Activated naive CD4-positive, alpha-beta T cell (primary cell): ENCODE data around the gene TPMT.
A peak's percentile ranks its signal among the peaks of the same experiment; 100 is the strongest.
"Not testable (repeated sequence)": the region's sequence is repeated elsewhere in the genome, so short reads cannot be mapped to it uniquely, and the experiment has no call there.

ENCODE experiments used
- DNase-seq, 4 experiments: peaks; one replicate each; lab custom pipeline; 2025; lab: John Stamatoyannopoulos, UW

The TPMT gene

DNA sequence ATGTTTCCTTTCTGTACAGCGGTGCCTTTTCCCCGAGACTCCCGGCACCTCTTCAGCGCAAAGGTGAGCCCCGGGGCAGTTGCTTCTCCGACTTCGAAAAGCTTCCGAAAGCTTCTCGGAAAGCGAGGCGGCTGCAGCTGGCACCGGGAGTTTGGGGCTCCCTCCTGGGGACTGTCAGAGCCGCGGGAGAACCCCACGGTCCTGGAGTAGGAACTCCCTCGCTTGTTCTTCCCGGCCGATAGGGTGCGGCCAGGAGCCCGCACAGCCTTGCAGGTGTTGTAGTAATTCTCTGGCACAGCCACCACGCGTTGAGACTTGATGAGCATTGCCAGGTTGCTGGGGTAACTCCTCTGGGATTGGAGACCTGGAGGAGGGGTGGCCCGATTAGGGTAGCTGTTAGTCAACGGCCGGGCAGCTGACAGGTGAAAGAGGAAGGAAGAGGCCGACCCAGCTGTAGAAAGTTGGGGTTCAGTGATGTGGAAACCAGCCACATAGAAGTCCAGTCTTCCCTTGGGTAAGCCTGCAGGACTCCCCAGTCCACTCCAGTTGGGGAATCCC is 1.1 kb upstream of the TPMT start:
- DNase-seq, result peak in 2 of 4 experiments; percentile 21

- peak; percentile 96 to 99 (median 97) for DNase-seq
Measured at GRCh38 chr6:18155150-18155863, 430 bp upstream of the TPMT start, which contains the start of gene KDM1B. Gene KDM1B (plus strand): TSS chr6:18155422. CDS start chr6:18159896, 4,474 bp downstream.

DNA sequence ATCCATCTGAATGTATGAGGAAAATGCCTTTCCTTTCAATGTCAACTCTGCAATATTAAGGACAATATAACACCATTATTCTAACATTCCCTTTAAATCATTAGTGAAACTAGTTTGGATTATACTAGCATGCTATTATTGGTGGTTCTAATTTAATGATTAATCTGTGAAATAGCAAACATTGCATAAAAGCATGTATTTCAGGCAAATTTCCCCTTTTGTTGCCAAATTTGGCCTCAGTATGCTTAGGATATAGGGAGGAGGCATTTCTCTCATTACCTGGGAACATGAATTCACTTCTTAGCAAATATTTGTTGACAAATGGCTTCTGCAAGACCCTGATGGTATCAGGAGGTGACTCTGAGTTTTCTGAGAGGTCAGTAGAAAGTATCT is 1.6 kb downstream of the TPMT start:
- no peak for DNase-seq

DNA sequence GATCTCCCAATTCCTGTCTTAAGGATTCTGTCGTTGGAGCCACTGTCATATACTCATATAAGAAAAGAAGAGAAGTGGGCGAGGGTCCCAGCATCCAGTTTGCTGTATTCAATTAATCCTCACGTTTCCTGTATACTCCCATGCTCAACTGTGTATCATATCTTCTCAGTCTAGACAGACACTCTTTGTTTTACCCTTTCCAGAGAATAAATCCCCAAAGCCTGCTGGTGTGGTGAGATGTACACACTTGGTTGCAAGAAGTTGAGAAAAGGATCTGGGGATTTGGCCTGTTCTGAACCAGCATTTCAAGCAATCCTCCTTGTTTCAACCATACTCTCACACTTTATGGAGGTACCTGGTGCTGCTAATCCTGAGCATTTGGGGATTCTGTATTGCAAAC is 3.1 kb downstream of the TPMT start:
- DNase-seq, result no peak

DNA sequence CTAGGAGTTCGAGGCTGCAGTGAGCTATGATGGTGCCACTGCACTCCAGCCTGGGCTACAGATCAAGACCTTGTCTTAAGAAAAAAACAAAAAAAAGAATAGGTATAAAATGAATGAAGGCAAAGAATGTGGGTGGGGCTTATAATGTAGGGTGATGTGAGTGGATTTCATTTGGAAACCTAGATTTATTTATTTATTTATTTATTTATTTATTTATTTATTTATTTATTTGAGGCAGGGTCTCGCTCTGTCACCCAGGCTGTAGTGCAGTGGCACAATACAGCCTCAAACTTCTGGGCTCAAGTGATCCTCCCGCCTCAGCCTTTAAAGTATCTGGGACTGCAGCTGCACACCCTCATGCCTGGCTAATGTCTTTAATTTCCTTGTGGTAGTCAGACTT is 3.5 kb downstream of the TPMT start:
- DNase-seq, result not testable (repeated sequence)

DNA sequence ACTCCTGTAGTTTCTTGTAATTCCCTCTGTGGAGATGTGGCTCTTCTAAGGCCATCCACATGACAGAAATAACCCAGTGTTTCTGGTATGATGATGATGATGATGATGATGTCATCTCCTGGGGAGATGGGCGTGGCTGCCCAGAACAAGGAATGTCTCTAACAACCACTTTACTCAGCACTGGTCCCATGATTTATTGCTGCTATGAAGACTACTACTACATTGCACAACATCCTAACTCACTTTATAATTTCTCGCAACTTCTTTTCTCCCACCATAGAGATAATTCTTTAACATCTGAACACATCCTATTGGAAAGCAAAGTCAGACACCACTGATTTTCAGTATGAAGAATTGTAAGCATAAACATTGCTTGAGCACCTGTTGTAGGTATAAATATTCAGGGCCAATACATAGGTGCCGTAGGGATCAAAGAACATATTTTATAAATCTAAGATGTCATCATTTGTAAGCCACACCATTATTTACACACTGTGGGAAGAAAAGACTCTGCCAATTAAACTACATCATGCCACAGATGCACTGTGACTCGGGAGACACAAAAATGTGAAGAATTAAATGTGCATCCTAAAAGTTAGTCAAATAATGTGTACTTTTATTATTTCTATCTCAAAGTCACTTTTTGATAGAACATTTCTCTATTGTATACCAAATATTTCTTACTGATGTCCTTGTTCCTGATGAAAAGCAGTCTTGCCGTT is 6.4 kb downstream of the TPMT start:
- DNase-seq, result no peak

DNA sequence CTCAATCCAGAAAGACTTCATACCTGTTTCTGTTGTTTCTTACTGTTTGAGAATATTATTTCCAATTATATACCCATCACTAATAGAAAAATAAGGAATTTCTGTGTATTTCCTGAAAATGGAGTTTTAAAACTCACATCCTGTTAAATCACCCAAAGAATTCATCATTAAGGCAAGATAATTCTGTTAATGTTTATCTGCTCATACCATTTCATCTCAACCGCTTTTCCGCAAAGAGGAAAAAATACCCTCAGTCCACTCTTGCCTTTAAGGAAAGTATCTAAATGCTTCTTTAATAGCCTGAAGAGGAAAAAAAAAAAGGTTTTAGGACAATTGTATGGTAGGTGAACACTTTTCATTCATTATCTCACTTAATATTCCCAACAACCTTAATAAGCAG is 7.3 kb downstream of the TPMT start:
- no peak for DNase-seq

- no peak for DNase-seq
Measured at GRCh38 chr6:18147160-18147559, 7.7 kb downstream of the TPMT start.

DNA sequence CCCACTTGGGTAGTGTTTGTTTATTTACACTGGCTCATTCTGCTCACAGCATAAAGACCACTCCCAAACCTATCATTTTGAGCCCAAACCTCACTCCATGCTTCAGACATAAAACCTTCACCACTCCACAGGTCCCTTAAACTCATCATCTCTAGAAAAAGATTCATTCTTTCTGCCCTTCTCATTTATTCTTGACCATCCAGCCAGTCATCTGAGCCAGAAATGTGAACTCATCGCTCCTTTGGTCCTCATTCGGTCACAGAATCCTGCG is 12.4 kb downstream of the TPMT start:
- DNase-seq, result no peak

DNA sequence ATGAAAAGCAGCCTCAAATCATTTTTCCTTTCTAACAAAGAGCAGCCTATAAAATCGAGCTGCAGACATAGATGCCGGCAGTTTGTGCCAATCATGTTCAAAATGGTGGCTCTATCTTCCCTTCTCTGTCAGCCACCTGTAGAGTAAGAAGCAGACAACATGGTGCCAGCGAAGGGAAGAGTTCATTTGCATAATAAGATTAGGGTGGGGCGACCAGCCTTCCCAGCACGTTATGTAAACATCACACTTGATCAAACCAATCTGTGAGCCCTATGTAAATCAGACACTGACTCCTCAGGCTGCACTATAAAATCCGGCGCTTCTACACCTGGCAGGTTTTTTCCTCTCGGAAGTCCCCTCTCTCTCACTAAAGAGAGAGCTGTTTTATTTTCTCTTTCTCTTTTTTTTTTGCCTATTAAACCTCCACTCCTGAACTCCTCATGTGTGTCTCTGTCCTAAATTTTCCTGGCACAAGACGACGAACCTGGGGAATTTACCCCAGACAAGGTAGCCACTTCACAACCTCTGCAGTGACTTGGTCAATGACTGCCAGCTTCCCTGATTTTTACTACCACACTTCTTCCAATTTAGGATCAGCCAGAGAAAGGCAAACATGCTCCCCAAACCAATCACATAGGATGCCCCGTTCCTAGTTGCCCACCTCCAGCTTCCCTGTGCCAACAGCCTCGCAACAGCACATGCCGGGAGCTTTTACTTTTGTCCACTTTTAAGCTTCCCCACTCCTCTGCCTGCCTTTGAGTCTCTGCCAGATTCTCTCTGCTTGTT is 12.9 kb downstream of the TPMT start:
- no peak for DNase-seq

- DNase-seq, result no peak
Measured at GRCh38 chr6:18139935-18140621, 14.8 kb downstream of the TPMT start.

DNA sequence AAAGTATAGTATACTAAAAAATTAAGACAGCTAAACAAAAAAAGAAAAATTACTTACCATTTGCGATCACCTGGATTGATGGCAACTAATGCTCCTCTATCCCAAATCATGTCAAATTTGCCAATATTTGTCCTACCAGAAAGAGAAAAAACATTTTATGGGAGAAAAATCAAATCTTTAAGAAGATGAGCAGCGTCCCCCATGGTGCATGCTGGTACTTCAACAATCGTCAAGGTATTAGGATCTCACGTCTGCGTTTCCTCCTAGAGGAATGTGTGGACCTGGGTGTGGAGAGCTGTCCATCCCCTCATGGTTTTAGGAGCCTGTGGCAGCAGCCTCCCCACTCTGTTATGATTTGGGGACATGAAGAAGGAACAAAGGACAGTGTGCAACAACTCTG is 16.0 kb downstream of the TPMT start:
- DNase-seq, result no peak

- DNase-seq, result no peak
Measured at GRCh38 chr6:18136260-18136659, 18.6 kb downstream of the TPMT start.

DNA sequence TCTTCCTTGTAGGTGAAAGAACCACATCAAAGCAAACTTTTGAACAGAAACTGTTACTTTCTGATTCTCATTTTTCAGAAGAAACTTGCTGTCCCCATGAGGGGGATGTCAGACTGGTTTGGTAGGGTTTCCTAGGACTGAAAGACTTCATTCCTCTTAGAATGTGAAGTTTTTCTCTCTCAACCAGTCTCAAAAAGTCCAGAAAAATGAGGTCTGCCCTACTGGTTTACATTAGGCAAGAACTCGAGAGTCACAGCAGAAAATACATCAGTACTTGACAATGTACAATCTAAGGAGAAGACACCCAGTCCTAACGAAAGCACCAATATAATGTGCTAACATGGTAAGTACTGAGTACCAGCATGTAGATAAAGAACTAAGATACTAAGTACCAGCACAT is 19.7 kb downstream of the TPMT start:
- DNase-seq, result no peak

GRCh38 chr6:18132346-18132745 is 22.5 kb downstream of the TPMT start:
- DNase-seq, result no peak

GRCh38 chr6:18126121-18126520 is 28.8 kb downstream of the TPMT start:
- DNase-seq, result no peak

DNA sequence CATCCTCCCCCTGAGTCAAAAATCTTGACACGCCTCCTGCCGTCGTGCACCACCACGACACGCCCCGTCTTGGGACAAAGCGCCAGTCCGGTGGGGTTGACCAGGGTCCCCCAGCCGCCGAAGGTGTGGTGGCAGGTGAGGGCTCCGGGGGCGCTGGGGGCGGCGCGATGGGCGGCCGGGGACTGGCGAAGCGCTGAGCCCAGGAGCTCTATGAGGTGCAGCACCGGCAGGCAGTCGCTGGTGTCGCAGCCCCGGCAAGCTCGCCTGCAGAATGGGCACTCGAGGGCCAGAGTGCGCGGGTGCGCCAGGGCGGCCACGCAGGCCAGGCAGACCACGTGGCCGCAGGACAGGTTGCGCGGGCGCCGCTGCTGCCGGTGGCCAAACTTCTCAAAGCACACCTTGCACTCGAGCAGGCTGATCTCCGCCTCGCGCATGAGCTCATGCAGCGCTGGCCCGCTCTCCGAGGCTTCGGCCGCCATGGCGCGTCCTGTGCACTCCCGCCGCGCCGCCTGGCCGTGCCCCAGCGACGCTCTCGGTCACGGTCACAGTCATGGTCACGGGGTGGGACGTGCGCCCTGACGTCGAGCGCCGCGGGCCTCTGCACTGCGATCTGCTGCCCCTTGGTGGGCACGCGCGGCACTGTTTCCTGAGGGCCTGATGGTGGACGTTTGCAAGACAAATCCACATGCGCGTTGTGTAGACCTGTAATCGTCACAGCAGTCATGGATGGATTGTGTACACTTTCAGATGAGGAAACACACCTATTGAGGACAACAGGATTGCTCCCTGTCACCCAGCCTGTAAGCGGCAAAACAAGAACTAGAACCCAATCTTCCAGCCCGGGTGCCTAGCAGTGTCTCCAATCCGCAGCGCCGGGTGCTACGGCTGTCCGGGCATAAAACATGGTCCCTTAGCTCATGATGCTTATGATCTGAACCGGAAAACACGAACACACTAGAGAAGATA is 32.5 kb downstream of the TPMT start, which contains the start of gene NHLRC1:
TSS of gene NHLRC1 (minus strand) at position 550 of the 966 bp plus-strand sequence. CDS start at position 479, 71 bp downstream.
- DNase-seq, result peak; percentile 33 to 66 (median 42)

DNA sequence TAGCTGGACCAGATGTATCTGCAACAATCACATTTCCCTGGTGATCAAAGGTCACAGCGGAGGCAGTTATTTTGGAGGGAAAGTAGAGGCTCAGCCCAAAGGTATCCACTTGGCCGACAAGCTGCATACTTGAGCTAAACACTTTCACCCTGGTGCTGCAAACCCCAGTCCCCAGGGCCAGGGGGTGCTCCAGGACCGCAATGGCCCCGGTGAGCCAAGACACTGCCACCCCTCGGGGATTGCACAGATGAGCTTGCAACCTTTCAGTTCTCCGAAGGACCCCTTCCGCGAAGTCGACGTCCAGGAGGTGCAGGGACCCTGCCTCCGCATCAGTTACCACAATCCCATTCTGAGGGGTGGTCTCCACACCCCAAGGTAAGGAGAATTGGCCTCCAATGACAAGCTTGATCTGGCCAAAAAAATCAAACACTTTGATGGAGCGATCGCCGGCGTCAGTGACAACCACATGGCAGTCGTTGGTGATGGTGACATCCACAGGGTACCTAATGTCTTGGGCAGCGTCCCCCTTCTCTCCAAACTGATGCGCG is 33.2 kb downstream of the TPMT start:
- DNase-seq, result no peak

DNA sequence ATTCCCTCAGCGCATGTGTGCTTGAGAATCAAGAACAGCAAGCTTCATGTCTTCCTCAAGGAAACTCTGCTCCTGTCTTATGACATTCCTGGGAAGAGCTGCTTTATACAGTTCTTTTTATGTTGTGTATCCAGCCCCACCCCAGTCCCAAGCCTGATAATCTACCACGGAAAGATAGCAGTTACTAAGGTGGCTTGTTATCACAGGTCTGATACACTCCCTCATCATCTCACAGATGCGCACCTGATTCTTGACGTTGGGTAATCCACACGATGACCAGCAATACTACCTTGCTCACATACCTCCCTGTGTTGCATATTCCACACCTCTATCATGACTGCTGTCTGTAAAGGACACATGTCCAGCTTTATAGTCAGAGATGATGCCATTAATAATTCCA is 35.6 kb downstream of the TPMT start:
- DNase-seq, result no peak

GRCh38 chr6:18118330-18118729 is 36.5 kb downstream of the TPMT start:
- no peak for DNase-seq

DNA sequence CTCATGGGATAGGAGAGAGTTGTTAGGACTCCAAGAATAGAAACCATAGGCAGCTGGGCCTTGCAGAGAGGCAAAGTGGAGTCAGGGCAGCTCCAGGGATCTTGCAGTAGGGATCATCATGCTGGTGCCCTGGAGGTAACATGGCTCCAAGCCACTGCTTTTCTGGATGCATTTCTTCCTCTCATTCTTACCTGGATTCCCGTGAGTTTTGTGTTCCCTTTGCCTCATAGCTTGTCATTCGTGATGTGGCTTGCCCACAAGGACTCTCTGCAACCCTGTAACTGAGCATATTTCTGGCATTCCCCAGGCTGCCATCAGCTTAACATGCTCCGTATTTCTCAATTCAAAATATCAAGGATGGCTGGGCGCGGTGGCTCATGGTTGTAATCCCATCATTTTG is 37.7 kb downstream of the TPMT start:
- no peak for DNase-seq
